HEK293 (cell line): ENCODE results near the gene SCG3.

Experiments
- CTCF ChIP-seq: fragments of 450-650 bp; formaldehyde crosslinking; IDR thresholded peaks from 2 replicates; pipeline ENCODE4 v1.5.1; 2016; ENCODE audit warnings: missing biosample characterization, missing genetic modification characterization
- KLF1 ChIP-seq: fragments of 450-650 bp; formaldehyde crosslinking; IDR thresholded peaks from 2 replicates; pipeline ENCODE4 v1.5.1; 2016; ENCODE audit warnings: missing biosample characterization, missing genetic modification characterization
- REST ChIP-seq: fragments of 450-650 bp; formaldehyde crosslinking; IDR thresholded peaks from 2 replicates; pipeline ENCODE4 v1.5.1; 2016; ENCODE audit warnings: missing biosample characterization, missing genetic modification characterization
- ZNF202 ChIP-seq: fragments of 450-650 bp; formaldehyde crosslinking; IDR thresholded peaks from 2 replicates; pipeline ENCODE4 v1.5.1; 2016; ENCODE audit warnings: missing biosample characterization, missing genetic modification characterization, borderline replicate concordance
- ZNF394 ChIP-seq: fragments of 450-650 bp; formaldehyde crosslinking; IDR thresholded peaks from 2 replicates; pipeline ENCODE4 v1.5.1; 2016; ENCODE audit warnings: missing biosample characterization, missing genetic modification characterization, mild to moderate bottlenecking, moderate library complexity, borderline replicate concordance
- ZNF623 ChIP-seq: fragments of 450-650 bp; formaldehyde crosslinking; IDR thresholded peaks from 2 replicates; pipeline ENCODE4 v1.5.1; 2016; ENCODE audit warnings: missing biosample characterization, missing genetic modification characterization
- ZSCAN18 ChIP-seq: fragments of 450-650 bp; formaldehyde crosslinking; IDR thresholded peaks from 2 replicates; pipeline ENCODE4 v1.5.1; 2016; ENCODE audit warnings: missing biosample characterization, missing genetic modification characterization

GRCh38 chr15:51724673-51725072, 43.4 kb downstream of the SCG3 start:
- no peak for TF ChIP-seq CTCF (tag by site-specific recombination)
- TF ChIP-seq REST (tag by site-specific recombination), result no peak
- TF ChIP-seq ZSCAN18 (tag by site-specific recombination), result no peak
- TF ChIP-seq ZNF202 (tag by site-specific recombination), result no peak
- no peak for TF ChIP-seq ZNF394 (tag by site-specific recombination)
- no peak for TF ChIP-seq KLF1
- no peak for TF ChIP-seq ZNF623 (tag by site-specific recombination)
